TTC549 (cell line): ENCODE data around the gene RIMBP2.

Source experiments
- FAIRE-seq: peaks from 2 replicates; lab custom pipeline; 2012; peaks lifted over from hg19 to GRCh38; lab: Jason Lieb, UNC

Gene RIMBP2

DNA sequence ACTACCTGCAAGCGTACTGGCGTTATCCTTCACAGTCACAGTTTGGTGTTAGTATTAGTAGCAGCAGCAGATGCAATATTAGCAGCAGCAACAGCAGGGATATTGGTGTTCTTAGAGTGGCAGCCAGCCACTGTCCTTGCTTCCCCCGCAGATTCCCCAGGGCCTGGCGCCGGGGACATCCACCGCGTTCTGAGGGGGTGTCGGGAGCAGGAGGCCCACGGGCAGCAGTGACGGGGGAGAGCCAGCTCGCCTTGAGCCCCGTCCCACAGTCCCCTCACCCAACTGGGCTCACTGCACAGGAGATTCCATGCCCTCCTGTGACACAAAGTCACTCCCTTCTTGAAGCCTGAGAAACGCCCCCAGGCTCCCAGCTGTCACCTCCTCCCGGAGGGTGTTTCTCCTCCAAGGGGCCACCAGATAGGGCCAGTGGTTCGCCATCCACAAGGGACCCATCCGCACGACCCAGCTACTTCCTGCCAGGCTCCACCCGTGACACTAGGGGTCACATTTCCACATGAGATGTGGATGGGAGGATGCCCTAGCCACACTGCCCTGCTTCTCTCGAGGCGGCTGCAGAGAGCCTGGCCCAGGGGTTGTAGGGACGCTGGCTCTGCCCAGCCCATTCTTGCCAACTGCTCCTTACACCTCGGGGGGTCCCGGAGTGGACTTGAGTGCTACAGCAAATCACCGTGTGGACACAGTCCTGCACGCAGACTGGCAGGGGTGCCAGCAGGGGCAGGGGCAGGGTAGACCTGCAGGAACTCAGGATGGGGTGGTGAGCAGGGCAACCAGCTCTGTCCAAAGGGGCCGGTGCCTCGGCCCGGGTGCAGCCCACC lies 255.3 kb downstream of the RIMBP2 start:
- FAIRE-seq: no peak

DNA sequence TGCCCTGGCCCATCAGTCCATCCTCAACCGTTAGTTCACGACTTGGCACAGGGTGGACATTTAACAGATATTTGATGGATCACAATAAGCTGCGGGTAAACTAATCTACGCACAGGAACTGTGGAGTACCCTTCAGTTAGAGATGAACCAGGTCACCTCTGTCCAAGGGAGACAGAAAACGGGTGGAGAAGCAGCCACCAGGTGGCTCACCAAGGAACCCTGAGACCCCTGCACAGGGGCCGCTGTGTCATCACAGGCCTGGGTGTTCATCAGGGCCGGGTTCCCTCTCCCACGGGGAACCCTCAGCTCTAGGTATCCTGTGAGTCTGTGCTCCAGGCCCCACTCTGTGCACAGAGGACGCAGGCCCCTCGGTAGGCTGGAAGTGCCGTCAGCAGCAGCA lies 256.2 kb downstream of the RIMBP2 start:
- no peak for FAIRE-seq

DNA sequence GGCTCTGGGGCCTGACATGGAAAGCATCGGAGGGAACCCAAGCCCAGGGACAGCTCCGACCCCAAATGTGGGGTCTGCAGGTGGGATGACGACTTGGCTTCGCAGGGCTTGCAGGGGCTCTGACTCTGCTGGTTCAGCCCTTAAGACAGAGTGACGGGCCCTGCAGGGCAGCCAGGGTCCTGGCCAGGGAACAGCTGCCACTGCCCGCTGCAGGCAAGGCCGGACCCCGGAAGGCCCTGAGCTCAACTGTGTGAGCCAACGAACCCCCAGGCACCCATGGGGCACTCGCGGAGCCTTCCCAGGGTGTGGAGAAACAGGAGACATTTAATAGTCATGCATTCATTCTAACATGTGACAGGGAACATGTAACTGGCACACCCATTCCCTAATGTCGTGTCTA lies 257.8 kb downstream of the RIMBP2 start:
- FAIRE-seq: no peak

DNA sequence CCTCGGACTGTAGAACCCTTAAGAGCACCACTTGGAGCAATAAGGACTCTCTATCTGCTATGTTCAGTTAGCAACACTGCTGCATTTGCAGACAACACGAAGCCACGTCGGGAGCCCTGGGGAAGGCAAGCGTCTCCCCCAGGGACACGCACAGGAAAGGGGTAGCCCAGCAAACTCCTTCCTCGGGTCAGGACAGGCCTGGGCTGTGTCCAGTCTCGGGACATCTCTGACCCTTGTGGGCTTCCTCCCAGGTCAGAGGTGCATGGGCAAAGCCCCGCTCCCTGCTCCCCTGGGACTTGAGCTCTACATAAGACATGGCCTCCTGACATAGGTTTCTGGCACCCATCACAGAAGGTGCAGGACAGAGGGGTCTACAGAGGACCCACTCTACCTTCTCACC lies 258.9 kb downstream of the RIMBP2 start:
- FAIRE-seq: no peak

DNA sequence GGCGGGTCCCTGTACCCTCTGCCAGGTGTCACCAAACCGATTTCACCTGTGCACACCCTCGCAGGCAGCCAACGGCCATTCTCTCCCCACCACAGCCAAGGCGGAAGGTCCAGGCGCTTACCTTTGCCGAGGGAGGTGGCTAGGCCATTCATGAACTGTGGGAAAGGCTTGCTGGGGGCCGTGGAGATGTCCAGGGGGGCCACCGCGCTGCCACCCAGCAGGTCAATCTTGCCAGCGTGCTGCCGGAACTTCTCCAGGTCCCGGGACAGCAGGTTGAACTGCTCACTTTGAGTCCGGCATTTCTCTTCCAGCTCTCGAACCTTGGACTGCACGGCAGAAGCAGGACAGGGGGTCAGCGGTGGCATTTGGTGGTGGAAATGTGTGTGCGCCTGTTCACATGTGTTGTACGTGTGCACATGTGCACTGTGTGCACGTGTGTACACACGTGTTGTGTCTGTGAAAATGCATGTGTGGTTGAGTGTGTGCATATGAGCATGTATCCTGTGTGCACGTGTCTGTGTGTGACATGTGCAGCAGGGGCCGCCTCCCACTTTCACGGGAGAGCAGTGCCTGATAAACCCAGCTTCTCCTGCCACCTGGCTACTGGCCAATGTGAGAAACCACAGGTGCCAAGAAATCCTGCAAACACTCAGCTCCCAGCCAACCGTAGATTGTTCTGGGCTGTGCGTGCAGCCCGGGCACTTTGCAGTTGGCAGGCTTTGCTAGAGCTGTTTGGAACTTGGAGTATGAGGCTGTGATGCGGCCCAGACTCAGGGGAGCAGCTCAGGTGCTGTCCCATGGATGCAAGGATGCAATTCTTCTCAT lies 259.5 kb downstream of the RIMBP2 start:
- FAIRE-seq: no peak

DNA sequence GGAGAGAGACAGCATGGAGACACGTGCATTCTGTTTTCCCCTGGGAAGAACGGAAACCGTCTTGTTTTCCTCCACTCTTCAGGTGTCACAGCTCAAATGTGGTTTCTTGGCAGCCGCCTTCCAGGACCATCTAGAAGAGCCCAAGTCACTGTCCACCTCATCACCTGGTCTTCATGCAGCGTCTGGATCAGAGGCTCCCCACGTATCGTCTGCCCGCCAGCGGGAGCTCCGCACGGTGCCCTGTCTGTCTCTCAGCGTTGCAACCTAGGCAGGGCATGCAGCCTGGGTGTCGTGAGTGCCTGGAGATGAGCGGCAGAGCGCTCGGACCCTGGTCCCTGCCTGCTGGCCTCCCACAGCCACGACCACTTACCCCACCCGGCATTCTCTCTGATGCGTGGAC lies 260.9 kb downstream of the RIMBP2 start:
- FAIRE-seq: no peak

DNA sequence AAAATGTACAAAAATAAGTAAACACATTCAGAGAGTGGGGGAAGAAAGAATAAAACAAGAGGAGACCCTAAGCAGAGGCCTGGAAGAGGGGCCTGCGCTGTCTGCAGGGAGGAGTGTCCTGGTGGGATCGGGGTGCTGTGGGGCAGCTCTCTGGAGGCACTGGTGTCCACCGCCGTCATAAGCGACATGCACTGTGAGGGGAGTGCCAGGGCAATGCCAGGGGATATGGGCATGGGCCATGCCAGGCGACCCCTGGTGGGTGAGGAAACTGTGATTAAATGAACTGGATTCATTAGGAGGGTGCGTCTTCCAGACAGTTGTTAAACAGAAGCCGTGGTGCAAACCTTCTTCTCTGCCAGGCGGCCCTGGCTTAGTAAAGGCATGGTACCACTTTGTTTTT lies 261.8 kb downstream of the RIMBP2 start:
- FAIRE-seq: no peak

DNA sequence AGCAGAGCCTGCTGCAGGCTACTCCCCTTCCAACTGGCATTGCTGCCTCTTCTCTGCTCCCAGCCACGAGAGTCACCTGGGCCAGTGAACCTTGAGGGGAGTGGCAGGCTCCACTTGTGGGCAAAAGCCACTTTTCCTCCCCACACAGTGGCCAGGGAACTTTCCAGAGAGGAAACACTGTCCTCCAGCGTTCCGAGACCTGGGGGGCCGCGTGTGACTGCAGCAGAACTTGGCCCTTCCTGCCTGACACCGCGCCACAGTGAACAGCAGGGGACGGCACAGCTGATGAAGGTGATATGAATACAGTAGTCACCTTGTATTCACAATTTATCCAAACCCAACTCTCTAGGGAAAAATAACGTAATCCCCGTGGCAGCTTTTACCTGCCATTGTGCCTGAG lies 263.6 kb downstream of the RIMBP2 start:
- FAIRE-seq: no peak

DNA sequence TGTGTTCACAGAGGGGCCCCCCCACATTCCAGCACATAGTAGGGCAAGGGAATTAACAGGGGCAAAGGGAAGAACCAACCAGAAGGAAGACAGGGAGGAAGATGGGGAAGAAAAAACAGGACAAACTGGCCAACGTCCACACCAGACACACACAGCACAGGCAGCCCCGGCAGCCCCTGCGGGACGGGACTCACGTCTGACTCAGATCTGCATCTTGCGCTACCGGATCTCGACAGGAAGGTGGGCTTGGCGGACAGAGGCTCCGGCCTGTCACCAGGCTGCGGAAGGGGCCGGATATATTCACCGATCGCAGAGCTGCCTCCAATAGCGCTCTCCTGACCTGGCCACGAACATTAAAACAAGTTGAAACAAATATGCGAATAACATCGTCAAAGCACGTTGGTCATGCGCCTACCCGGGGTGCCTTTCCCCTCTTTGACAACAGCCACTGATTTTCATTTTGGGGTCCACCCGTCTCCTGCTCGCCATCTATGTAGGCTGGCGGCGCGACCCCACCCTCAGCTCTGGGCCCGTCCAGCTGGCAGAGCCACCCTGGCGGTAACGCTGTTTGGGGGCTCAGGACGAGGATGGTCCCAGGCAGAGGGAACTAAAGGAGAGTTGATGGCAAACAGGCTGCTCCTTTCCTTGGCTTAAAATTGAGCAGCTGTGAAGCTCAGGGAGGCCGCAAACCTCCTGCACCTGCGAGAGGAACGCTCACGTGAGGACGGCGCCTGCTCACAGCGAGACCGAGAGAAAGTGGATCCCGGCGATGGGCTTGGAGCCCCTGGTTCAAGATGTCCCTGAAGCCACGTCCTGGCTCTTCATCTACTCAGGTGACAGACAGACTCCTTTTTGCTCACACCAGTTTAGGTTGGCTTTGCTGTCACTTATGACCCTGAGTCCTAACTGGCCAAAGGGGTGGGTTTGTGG lies 264.8 kb downstream of the RIMBP2 start:
- FAIRE-seq: no peak

DNA sequence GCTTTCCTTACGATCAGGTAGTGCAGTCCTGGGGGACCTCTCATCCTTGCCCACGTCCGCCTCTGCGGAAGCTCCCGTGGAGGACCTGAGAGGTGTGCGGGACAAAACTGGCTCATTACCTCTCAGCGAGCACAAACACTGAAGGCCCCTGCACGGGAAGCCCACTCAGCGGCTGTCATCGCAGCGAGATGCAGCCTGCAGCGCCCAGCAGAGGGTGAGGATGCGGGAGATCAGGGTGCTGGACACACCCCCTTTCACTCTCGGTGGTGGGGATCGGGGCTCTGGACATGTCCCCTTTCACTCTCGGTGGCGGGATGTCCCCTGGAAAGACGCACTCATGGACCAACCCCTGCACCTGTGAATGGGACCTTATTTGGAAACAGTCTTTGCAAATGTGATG lies 266.8 kb downstream of the RIMBP2 start:
- no peak for FAIRE-seq

DNA sequence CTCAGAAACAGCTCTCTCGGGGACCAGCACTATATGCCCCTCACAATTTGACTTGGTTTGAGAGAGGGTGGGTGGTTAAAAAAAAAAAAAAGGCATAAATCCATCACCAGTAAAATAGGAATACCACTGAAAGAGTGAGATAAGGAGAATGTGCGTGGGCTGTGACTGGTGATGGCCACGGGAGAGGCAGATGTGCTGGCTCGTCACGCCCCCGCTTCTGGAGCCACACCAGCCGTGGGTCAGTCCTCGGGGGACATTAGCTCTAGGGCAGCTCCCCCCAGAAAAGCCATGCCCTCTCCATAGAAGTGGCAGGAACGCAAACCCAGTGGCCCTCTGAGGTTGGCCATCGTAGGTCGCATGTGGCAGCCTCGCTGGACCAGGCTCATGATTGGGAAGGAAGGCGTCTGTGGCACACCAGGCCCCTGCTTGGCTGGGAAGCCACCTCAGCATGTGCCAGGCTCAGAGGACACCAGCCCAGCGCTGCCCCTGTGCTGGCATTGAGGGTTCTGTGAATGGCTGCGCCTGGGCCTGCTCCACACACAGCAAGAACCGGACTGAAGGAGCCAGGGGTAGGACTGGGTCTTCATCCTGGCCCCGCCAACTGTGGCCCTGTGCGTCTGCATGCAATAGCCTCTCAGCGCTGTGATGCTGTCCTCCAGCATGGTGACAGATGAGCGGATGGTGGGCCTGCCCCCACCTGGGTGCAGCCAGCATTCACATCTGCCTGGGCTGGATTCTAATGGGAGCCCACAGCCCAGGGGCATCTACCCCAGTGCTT lies 267.9 kb downstream of the RIMBP2 start:
- no peak for FAIRE-seq

DNA sequence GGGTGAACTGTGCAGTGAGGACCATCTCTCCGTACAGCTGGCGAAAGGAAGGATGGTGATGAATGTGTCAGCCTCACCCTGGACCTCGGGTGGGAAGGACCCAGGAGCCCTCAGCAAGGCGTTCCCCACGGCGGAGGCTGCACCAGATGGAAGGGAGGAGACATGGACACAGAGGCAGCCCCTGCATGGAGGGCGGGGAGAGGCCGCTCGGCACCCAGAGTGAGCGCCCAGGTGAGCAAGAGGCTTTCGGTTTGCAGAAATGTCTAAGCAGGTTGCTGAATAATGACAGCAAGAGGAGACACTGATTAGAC lies 268.5 kb downstream of the RIMBP2 start:
- FAIRE-seq: no peak

DNA sequence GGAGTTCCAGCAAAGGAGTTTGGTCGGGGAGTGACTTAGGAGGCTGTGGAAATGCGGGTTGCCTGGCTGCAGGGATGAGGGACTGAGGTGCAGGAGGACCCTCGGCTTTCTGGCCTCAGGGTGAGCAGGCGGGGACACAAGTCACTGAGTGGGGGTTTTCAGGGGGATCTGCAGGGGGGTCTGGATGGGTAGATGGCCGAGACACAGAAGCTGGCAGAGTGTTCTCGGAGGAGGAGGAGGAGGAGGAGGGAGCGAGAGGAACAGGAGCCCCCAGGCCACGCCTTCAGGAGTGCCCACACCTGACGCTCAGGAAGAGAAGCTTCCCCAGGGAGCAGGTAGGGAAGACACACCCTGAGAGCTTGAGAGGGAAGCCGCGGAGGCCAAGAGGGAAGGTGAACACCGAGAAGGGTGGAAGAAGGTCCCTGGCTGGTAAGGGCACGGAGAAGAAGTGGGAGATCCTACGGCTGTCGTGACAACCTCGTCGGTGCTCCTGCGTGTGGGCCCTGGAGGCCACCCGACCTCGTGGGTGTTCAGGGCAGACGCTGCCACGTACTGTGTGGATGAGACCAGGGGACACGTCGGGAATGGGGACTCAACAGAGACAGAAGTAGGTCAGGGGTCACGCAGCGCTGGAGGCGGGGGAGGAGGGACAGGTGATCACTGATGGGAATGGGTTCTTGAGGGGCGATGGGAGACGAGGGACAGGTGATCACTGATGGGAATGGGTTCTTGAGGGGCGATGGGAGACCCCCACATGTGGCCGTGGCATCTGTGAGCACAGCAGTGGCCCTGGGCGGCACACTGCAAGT lies 269.0 kb downstream of the RIMBP2 start:
- no peak for FAIRE-seq

DNA sequence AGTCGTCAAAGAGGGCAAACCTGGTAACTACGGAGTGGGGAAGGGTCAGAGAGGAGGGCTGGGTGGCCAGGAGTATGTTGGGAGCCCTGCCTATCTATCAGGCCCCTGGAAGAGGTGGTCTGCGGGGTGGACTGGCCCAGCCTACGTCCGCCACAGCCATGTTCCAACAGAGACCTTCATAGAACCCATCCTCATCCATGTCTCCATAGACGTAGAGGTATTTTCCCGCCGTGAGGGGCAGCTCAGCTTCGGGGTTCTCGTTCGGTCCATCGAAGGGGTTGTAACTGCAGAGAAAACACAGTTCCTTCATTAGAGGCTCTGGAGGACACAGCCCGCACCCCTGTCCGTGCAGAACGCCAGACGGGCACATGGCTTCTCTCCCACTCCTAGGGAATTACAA lies 271.1 kb downstream of the RIMBP2 start:
- FAIRE-seq: no peak

DNA sequence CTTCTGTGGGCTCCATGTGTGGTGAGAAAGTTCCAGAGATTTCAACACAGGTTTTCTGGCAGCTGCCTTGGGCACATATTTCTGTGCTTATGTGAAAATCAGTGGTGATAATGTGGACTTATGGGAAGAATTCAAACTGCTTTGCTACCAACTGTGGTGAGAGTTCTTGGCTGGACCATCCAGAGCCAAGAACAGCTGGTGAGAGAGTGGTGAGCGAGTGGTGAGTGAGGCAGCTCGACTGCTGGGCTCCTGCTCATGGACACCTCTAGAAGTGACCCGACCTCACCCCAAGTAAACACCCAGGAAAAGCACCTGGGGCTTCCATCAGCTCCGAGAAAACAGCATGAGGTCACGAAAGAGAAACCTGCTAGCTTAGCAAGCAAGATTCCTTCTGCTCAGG lies 272.0 kb downstream of the RIMBP2 start:
- FAIRE-seq: no peak

DNA sequence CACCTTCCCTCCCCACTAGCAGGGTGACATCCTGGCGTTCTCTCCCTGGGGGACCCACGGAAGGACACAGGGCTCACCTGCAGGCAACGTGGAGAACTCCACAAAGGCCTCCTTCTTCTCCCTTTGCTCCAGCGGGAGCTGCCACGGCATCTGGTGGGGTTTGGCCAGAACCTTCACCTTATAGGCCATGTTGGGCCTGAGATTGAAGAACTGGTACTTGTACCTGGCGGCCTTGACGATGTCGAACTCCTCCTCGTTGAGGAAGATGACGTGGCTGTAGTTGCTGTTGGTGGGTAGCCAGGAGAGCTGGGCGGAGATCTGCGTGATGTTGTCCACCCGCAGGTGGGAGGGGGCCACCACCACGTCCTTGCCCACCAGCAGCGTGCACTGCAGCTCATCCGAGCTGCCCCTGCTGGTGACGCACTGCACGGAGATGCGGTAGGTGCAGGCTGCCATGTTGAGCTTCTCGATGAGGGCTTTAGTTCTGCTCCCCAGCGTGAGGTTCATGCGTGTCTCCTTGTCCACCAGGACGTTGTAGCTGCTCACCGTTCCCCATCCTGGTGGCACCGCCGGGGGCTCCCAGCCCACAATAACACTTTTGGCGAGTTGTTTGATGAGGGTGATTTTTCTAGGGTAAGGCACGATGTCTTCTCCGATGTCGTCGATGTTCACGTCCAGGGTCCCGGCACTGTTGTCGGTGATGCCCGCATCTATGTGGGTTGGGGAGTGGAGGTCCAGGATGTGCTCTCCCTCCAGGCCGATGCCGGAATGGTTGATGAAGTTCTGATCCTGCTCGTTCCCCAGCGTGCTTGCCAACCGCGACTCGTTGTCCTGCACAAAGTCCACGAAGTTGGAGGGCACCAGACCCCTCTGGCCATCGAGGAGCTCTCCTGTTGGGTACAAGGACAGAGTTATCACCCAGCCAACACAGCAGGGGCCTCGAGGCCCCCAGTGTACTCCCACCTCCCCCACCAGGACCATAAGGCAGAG lies 274.0 kb downstream of the RIMBP2 start:
- FAIRE-seq: no peak

DNA sequence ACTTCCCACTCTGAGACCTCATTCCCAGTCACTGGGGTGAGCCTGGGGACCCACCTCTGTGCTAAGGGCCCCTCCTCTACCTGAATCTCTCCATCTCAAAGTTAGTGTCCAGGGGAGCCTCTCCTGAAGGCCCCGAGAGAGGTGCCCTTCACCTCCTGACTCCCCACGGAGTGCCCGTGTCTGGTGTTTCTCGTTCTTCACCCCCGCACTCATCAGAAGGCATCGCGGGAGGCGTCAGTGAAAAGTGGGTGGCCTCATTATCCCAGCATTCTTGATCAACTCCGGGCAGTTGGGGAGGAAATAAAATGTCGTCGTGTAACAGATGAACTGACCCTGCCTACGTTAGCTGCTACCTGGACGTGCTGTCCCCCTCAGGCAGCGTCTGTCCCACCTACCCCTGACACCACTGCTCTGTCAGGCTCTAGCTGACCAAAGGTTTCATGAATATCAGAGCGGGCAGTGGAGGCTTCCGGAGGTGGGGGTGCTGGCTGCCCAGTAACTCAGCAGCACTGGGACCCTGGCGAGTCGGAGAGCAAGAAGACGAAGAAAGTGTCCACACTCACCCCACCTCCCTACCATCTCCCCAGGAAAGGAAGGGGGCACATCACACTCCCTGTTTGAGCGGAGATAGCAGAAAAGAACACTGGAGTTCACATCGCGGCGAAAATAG lies 275.6 kb downstream of the RIMBP2 start:
- FAIRE-seq: no peak

DNA sequence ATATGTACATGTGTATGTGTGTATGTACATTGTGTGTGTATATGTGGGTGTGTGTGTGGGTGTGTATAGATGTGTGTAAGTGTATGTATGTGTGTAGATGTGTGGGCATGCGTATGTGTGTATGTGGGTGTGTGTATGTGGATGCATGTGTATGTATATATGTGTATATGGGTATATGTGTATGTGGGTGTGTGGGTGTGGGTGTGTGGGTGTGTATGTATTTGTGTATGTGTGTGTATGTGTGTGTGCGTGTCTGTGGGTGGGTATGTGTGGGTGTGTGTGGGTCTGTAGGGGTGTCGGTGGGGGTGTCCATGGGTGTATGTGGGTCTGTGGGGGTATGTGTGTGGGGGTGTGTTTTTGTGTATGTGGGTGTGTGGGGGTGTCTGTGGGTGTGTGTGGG lies 276.8 kb downstream of the RIMBP2 start:
- FAIRE-seq: no peak

DNA sequence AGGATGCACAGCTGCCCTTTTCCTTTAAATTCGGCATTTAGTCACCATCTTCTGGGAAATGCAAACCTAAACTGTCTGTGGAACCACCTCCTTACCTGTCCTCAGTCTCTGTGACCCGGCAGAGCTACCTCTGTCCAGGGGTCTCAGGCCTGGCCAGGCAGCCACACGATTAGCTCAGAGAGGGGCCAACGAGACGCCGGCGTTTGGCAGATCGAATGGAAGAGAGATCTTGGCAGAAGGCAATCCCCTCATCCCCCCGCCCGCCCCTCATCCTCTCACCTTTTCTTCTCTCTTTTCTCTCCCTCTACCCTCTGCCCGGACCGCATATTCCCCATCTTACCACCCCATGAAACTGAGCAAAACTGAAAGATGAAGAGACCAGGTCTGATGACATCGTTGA lies 277.4 kb downstream of the RIMBP2 start:
- FAIRE-seq: no peak
